ENCODE measurements around the gene CIDEA.

The CIDEA gene

DNA sequence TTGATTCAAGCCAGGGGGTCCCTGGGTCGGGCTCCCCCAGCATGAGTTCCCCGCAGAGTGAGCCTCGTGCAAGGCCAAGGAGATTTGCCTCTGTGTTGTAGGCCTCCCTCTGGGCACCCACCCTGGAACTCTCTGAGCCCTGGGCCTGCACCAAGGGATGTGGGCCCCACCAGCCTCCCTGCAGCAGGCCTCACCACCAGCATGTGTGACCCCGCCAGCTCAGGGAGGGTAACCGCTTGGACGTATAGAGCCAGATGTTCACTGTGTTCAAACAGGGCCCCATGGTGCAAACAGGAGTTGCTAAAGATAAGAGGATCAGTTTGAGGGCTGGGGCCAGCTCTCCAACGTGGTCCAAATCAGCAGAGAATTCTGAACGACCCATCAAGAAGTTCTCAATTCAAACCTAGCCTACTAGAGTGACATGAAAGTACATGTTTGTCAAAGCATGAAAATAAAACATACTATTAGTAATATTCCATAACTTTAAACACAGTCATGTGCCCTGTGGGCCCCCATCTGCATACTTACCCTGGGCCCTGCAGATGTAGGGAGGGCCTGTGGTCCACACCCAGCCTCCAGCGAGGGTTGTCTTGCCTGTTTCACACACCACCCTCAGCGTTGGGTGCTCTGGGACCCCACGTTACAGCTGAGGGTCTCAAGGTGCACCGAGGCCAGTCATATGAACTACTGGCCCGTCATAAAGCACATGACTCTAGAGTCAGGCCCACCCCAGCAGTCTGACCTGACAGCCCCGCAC is 48.4 kb downstream of the CIDEA start:
- DNase-seq, result no peak

DNA sequence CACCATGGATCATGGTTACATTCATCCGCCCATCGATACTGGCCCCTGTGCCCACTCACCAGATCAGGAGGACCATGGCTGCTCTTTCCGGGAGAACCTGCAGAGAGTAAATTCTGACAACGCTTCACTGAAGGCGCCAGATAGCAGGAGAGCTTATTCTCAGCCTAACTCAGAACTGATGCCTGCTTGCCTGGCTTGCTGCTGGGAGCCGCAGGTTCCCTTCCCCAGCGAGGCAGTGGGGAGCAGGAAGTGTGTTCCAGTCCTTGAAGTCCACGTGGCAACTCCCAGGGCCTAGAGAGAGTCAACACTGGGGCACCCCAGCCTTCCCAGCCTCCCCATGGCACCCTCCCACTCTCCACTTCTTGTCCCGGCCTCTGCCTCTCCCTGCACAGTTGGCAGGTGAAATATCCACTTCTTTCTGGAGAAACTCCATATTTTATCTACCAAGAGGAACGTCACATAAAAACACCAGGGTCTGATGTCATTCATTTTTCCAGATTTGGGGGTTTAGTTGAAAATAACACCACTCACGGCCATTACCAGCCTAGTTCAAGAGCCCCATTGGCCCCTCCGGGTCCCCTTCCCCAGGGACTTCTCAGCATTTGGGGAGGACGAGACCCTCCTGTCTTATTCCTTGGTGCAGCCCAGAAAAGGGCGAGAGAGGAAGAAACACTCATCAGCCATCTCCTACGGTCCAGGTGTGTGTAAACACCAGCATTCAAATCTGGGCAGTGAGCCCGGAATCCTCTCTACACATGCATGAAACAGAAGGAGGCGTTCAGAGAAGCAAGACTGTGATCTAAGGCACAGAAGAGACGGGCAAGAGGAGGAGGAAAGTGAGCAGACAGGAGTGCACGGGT is 50.4 kb downstream of the CIDEA start:
- peak; percentile 45 for DNase-seq

DNA sequence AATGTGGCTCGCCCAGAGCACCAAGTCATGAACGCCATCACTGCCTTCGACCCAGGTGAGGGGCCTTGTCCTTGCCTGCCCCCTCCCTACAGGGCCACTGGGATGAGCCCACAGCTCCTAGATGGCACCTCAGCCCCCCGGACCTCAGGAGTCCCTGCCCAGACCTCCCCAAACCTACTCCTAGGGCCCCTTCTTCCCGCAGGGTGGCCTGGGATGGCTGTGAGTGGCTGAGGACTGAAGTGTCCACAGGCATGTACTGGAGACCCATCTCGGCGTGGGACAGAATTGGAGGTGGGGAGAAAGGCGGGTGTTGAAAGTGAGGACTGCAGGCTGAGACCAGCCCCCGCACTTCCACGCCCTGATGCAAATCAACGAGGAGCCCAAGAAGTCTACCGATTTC is 51.0 kb downstream of the CIDEA start:
- DNase-seq, result no peak

DNA sequence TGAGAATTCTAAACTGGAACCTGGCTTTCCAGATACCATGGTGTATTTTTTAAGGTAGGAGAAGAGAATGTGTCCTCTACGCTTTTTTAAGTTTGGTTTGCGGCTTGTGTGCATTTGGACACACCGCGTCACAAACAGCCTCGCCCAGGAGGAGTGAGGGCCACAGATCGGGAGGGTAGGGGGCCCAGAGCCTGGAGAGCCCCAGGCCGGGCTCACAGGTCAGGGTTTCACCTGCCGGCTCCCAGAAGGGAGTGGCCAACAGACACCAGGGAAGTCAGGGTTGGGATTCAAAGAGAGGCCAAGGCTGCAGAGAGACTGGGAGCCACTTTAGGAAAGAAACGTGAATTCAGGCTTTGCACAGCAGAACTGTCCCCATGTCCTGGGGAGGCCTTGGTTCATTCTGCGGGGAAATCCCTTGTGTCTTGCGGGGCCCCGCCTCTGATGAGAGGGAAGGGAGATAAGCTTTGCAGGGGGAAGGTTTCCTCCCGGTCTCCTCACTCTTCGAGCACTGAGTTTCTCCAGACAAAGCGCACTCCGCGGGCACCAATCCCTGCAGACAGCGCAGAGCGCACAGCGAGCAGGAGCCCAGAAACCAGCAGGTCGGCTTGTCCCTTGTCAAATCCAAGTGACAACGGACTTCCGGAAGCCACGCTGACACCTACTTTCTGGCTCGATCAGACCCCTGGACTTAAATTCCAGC is 51.9 kb downstream of the CIDEA start:
- DNase-seq, result no peak

DNA sequence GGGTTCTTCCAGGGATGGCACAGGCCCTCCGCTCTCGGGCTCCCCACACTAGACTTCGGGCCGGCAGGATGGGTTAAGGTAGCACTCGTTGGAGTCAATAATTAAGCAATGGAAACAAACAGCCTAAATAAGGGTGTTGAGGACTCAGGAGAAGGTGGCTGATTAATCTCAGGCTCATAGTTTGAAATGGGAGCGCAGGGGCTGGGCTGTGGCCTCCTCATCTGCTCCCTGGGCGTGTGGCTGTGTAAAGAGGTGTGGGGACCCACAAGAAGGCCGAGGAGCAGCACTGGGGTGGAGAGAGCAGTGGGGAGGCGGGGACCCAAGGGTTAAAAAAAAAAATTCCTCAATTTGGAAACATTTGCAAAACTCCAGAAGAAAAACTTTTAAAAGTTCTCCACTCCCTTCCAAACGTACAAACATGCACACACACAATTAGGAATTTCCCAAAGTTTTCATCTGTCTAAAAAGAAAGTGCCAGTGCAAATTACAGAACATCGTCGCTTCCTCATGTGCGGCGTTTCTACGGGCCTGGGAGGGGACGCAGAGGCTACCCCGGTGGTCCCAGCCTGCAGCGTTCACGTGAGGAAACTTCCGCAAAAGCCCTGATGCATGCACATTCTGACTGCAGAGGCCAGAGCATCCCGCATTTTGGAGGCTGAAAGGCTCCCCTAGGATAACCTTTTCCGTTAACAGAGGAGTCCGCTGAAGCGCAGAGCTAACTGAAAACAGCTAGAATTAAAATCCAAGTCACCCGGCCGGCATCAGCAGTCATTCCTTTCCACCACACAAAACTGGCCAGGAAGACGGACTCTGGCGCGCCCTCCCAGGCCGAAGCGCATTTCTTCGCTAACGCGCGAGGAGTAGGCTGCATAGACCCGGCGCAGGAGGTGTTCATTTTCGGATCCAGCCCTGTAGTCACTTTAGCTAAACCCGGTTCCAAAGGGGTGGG is 52.9 kb downstream of the CIDEA start:
- peak; percentile 44 for DNase-seq

DNA sequence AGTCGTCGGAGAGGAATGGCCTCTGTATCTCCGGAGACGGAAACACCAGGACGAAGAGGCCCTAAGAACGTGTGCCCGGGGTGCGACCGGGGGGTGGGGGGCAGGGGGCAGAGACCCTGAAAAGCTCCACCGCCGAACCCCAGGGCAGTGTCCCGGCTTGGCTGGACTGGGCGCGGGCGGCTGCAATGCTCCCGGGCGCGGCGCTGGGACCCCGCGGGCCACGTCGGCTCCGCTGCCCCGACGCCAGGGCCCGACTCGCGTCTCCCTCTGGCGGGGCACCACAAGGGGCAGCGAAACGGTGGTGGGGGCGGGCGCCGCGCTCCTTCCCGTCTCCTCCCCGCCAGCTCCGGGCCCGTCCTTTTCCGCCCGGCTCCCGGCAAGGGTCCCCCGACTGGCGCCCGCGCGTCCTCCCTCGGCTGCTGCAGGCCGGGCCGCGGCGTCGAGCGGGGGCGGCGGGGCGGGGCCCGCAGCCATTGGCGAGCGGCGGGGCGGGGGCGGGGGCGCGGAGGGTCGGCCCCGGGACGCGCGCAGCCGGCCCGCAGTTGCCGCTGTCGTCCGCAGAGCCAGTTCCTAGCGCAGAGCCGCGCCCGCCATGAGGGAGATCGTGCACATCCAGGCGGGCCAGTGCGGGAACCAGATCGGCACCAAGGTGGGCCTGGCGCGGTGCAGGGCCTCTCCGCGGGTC is 53.7 kb downstream of the CIDEA start, which contains the start of gene TUBB6:
Gene TUBB6, plus strand, starts transcription at position 541 of the 685 bp plus-strand sequence. Its CDS starts 52 bp downstream, at position 593.
- DNase-seq, result peak; percentile 44

DNA sequence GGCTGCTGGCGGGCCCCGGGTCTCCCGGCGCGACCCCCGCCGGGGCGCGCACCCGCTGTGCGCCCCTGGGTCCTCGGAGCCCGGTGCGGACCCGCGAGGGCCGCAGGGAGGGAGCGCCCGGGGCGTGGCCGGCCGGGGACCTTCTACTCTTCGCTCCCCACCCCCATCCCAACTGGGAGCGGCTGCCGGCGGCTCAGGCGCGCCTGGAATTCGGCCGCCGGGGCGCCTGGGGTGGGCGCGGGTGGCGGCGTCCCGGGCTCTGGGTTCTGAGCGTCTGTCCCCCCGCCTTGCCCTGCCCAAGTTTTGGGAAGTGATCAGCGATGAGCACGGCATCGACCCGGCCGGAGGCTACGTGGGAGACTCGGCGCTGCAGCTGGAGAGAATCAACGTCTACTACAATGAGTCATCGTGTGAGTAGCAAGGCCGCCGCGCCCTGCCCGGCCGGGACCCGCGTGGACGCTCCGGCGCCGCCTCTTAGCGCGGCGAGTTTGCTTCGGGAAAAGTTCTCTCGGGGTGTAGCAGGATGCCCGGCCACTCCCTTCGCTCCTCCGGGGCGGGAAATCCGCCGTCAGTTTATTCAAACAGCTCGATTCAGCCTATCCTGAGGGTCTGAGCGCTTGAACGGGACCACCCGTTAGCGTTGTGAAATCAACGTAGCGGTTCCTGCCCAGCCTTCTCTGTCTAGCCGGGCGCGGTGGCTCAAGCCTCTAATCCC is 54.4 kb downstream of the CIDEA start:
- peak; percentile 74 for DNase-seq

DNA sequence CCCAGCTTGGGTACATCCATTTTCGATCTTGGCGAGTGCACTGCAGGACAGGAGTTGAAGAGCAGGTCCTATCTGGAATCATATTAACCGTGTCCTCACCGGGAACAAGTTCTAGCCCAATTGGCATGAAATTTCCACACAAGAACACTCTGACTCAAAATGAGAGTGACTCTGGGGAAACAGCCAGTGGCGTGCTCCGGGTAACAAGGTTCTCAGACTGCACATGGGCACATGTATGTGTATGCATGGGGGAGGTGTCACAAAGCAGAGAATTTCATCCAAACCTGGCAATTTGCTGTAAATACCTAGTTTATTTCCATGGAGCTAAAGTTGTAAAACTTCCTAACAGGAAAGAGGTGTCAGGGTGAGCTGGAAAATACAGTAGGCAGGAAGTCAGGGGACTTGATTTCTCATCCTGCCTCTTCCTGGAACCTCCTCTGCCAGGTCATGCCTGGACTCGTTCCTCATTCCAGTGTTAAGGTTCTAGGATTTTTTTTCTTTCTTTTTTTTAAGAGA is 55.6 kb downstream of the CIDEA start:
- DNase-seq, result no peak

DNA sequence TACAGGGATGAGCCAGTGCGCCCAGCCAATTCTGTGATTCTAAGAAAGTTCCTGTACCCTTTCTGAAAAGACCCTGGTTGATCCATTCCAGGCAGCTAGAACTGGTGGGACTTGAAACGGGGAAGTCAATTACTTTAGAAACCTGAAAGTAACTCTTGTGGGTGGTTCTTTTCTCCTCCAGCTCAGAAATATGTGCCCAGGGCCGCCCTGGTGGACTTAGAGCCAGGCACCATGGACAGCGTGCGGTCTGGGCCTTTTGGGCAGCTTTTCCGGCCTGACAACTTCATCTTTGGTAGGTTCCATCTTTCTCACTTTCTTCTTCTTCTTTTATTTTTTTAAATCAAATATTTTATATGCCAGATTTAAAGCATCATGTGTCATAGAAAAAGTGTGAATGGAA is 56.6 kb downstream of the CIDEA start:
- DNase-seq, result no peak

DNA sequence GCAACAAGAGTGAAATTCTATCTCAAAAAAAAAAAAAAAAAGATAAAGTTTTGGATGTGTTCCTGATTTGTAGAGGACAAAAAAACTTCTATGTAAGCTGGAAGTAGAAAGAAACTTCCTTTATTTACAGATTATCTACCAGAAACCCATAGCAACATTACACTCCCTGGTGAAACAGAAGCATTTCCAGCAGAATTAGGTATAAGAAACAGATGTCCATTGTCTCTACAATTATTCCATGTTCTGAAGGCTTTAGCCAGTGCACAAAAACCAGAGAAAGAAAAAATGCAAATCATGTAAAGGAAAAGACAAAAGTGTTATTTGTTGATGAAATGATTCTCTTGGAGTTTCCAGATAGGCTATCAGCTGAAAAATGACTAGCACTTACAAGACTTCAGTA is 58.8 kb downstream of the CIDEA start:
- no peak for DNase-seq

DNA sequence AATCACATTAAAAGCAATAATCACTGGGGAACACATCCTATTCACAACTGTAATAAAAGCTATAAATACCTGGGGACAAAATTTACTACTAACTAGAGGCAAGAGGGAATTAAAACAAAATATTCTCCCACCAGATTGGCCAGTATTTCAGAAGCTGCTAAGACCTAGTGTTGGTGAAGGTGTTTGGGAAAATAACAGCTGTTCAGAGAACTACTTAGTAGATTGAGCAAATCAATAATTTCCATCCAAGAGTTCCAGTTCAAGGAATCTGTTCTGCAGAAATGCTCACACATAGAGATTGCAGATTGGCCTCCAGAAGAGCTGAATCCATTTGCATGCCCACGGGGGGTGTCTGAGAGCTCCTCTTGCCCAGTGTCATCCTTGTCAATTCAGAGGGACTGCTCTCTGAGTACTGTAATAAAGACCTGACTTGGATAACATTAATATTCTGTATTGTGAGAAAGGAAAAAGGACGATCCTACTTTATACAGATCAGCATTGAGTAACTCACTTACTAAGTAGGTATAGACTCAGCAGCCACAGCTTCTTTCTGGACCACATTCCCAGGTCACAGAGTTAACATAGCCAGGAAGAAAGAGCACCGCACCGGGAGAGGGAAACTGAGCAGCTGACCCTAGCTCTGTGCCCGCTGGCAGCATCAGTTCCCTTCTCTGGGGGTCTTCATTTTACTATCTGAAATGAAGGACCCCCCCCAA is 59.5 kb downstream of the CIDEA start:
- DNase-seq, result no peak

DNA sequence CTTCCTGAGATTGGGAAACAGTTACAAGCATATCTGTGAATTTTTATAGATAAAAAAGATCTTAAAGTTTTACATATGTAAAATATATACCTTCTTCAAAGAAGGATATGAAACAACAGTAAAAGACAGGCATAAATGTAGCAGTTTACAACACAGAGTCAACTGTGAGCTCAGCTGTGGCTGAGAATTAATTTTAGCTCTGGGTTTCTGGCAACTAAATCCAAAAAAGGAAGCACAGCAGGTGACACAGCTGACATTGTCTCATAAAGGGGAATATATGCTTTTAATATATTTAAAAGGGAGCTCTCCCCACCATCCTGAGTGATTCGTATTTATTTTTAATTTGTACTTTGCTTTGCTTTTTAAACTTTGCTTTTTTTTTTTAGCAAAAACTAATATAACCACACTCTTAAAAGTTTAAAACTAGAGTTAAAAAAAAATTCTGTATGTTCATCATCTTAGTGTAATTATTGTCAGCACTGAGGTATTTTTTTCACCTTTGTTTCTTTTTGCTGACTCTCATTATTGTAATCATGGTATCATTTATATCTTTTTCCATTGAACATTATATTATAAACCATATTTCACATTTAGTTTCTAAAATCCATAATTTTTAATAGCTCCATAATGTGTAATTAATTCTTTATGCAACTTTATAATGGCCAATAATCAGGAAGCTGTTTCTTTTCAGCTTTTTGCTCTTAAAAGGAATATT is 60.6 kb downstream of the CIDEA start:
- DNase-seq, result no peak

DNA sequence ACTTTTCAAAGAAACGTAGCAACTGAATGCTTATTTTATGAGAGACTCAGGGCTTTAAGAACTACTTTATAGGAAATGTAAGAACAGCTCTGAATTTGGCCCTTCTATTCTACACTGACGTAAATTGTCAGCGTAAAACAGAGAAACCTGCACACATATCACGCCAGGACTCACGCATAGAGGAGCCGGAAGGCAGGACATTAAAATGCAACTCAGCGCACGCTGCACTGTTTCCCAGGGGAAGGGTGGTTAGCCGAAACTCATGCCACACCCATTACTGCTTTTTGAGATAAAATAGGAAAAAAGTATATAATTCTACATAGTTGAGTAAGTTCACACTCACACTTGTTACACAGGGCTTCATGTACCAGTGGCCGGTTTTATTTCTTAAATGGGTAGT is 61.3 kb downstream of the CIDEA start:
- DNase-seq, result no peak

DNA sequence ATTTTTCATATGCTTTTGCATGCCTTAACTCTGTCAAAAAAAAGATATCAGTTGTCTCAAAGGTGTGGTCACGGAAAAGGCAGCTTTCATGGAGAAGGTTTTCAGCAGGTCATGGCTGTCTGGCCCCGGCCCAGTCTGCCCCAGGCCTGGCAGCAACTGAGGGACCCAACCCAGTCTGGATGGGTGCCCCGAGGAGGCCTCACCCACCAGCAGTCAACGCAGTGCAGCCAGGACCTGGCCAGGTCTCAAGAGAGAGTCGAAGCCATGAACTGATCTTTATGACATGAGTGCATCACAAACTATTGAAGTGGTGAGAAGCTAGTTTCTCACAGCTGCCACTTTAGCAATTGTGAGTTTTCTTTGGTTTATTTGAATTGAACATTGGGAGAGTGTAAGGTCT is 61.8 kb downstream of the CIDEA start:
- DNase-seq, result no peak

DNA sequence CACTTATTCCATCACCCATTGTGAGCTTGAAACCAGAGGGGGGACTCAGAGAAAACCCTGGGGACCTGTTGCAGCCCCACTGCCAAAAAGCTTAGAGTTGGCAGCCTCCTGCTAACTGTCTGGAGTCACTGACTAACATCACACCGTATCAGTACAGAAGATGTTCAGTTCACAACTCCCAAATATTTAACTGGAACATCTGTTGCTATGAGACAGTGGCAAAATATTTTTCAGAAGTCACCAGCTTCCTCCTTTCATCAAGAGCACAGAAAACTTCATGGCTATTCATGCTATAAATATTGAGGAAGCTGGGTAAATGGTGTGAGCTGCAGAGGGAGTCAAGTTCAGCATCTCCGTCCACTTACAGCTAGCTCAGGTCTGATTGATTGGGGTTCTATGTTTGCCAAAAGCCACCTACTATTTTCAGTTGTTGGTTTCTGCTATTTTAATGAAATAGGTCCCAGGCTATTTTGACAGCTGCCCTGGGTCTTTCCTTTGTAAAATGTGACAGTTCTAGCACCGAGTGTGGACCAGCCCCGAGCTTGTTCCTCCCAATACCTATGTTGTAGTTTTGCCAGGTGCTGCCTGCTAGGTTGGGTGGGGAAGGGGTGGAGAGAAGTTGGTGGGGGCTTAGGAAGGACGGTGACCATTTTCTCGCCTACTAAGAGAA is 63.6 kb downstream of the CIDEA start:
- DNase-seq, result no peak

DNA sequence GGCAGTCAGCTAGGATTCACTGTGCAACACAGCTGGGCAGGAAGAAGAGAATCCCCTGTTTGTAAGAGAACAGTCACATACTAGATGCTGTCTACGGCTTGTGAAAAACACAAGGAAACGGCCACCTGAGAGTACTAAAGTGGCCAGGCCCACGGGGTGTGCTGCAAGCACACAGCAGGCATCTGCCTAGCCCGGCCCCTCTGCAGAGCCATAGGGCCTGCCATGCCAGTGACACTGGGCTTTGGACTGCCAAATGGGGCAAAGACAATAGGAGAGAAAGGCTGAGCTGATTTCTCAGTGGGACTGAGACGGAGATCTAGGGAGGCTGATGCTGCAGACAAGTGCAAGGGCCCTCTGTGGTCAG is 64.2 kb downstream of the CIDEA start:
- no peak for DNase-seq

DNA sequence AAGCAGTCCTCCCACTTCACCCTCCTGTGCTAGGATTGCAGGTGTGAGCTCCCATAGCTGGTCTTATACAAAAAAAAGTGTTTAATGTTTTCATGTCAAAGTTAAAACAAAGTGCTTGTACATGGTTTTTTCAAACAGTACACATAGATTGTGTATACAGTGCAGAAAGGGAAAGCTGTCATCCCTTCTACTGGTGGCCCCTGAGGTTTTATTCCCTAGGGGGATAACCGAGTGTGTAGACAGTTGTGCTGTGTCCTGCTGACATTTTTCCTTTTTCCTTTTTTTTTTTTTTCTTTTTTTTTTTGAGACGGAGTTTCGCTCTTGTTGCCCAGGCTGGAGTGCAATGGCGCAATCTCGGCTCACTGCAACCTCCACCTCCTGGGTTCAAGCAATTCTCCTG is 64.7 kb downstream of the CIDEA start:
- DNase-seq, result no peak

DNA sequence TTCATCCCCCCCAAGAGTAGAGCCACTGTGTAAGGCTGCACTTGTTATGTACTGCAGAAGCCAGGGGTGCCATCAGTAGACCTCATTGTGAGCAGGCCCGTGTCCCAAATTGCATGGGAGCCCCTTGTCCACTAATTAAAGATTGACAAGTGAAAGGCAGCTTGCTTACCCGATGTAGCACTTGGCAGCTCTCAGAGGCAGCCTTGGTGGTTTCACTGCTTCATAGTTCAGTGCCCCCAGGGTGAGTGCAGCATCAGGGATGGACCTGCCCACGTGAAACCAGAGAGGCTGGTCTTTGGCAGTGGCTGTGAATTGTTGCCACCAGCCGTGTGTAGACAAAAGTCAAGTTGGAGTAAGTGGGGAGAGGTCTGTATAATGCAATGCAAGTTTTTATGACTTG is 67.2 kb downstream of the CIDEA start:
- DNase-seq, result no peak
